ENCODE measurements around the gene LYPD3.

LYPD3 gene

DNA sequence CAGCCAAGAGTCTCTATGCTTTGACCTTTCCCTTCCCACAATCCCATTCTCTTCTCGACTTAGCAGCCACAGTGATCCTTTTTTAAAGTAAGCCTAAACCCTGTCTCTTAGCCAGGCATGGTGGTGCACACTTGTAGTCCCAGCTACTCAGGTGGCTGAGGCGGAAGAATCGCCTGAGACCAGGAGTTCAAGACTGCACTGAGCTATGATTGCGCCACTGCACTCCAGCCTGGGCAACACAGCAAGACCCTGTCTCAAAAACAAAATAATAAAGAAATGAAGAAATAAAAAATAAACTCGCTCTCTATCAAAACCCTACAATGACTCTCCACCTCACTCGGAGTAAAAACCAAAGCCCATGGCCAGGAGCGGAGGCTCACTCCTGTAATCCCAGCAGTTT lies 36.0 kb downstream of the LYPD3 start:
- DNase-seq, result no peak

- no peak for DNase-seq
Measured at GRCh38 chr19:43425567-43426392, 39.6 kb downstream of the LYPD3 start.

DNA sequence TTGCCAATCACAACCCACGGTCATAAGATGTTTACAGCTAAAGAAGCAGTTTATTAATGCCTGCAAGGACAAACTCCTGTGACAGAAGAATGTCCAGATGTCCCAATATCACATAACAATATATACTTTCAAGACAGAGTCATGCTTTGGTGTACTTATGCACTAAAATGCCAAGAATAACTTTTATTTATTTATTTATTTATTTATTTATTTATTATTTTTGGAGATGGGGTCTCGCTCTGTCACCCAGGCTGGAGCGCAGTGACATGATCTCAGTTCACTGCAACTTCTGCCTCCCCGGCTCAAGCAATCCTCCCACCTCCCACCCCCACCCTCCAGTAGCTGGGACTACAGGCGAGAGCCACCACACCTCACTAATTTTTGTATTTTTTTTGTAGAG lies 41.6 kb downstream of the LYPD3 start:
- DNase-seq, result no peak

GRCh38 chr19:43422689-43423066 lies 42.7 kb downstream of the LYPD3 start:
- no peak for DNase-seq

DNA sequence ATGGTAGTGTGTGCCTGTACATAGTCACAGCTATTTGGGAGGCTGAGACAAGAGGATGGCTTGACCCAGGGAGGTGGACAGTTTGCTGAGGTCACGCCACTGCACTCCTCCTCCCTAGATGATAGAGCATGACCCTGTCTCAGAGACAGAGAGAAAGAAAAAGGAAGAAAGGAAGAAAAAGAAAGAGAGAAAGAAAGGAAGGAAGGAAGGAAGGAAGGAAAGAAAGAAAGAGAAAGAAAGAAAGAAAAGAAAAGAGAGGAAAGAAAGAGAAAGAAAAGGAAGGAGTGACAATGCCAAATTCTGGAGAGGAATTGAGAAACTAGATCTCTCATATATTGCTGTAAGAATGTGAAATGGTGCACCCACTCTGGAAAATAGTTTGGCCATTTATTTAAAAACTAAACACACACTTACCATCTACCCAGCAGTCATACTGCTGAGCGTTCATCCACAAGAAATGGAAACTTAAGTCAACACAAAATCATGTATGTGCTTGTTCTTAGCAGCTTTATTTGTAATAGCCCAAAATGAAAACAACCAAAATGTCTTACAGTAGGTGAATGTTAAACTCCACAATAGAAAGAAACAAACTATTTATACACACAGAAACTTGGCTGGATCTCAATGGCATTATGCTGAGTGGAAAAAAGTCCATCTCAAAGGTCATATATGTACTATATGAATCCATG lies 43.3 kb downstream of the LYPD3 start:
- DNase-seq, result no peak

DNA sequence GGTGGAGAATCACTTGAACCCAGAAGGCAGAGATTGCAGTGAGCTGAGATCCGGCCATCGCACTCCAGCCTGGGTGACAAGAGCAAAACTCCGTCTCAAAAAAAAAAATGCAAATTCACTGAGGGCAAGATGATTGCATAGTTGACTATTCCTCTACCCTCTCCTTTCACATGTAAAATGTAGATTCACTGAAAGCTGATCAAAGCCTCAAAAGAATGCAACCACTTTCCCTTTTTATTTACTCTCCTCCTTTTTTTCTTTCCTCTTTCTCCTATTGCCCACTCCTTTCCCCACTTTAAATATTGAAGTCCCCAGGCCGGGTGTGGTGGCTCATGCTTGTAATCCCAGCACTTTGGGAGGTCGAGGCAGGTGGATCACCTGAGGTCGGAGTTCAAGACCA lies 44.5 kb downstream of the LYPD3 start:
- DNase-seq, result no peak

- no peak for DNase-seq
Measured at GRCh38 chr19:43416951-43417623, 48.3 kb downstream of the LYPD3 start.

GRCh38 chr19:43414554-43414953 lies 50.9 kb downstream of the LYPD3 start, which contains the start of gene TEX101:
TEX101 (plus strand) TSS chr19:43414890; CDS start chr19:43415920, 1,030 bp downstream.
- DNase-seq, result no peak

GRCh38 chr19:43412441-43412840 lies 53.0 kb downstream of the LYPD3 start:
- DNase-seq, result no peak

All from activated CD4-positive, alpha-beta T cell treated with anti-CD3 and anti-CD28 coated beads, Interleukin-2, amount 50 U/mL, for 16 hours (primary cell).